HG02798 (cell line): ENCODE results near the gene ANKRD24.
"Not testable (repeated sequence)": the region's sequence is repeated elsewhere in the genome, so short reads cannot be mapped to it uniquely, and the experiment has no call there.

Source experiments
- ATAC-seq: cut with Tn5 transposase; IDR thresholded peaks from one replicate; pipeline ENCODE4 v1.9.1; 2021; ENCODE audit warnings: mild to moderate bottlenecking; ENCODE audit not compliant: unreplicated experiment, poor library complexity

The ANKRD24 gene

GRCh38 chr19:4227771-4228170 lies 45.3 kb downstream of the ANKRD24 start:
- ATAC-seq, result no peak

DNA sequence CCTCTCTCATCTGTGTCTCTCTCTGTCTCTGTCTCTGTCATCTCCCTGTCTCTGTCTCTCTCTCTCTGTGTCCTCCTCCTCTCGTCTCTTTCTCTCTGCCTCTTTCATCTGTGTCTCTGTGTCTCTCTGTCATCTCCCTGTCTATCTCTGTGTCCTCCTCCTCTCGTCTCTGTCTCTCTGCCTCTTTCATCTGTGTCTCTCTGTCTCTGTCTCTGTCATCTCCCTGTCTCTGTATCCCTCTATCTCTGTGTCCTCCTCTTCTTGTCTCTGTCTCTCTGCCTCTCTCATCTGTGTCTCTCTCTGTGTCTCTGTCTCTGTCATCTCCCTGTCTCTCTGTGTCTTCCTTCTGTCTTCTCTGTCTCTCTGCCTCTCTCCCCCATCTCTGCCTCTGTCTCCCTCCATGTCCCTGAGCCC lies 46.3 kb downstream of the ANKRD24 start:
- ATAC-seq, result no peak

DNA sequence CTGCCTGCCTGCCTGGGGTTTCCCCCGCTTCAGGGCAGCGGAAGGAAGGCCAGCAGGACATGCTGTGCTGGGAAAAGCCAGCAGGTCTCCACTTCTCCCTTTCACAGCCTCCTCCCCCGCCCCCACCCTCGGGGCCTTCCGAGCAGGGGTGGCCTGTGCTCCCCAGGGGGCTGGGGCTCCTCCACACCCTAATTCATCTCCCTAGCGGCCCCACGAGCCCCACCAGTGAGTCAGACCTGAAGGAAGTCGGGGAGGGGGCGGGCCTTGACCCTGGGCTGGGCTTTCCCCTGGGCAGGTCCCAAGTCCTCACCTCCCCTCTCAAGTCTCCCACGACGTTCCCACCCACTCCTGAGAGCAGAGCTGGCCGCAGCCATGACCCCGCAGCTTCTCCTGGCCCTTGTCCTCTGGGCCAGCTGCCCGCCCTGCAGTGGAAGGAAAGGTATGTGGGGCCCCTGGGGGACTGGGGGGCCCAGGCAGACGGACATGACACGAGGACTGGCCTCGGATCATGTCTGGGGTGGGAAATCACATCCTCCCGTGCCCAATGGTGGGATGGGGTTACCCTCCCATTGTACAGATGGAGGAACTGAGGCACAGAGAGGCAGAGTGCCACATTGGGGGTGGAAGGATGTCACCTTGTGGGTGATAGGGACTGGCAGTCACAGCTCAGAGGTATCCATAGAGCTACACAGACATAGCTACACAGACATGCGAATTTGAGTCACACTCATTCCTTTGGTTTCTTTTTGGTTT lies 46.9 kb downstream of the ANKRD24 start, which contains the start of gene EBI3:
Gene EBI3 (plus strand): TSS at position 345 of the 753 bp plus-strand sequence. CDS start 28 bp downstream, at position 373.
- ATAC-seq, result peak; percentile 67

DNA sequence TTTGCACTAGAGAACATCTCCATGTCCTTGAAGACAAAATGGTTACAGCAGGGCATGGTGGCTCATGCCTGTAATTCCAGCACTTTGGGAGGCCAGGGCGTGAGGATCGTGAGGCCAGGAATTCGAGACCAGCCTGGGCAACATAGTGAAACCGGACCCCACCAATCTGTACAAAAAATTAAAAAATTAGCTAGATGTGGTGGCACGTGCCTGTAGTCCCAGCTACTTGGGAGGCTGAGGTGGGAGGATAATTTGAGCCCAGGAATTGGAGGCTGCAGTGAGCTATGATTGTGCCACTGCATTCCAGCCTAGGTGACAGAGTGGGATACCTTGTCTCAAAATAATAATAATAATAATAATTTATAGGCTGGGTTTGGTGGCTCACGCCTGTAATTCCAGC lies 47.7 kb downstream of the ANKRD24 start:
- not testable (repeated sequence) for ATAC-seq

- ATAC-seq, result not testable (repeated sequence)
These were observed 49.0 kb downstream of the ANKRD24 start for GRCh38 chr19:4231521-4231920.

DNA sequence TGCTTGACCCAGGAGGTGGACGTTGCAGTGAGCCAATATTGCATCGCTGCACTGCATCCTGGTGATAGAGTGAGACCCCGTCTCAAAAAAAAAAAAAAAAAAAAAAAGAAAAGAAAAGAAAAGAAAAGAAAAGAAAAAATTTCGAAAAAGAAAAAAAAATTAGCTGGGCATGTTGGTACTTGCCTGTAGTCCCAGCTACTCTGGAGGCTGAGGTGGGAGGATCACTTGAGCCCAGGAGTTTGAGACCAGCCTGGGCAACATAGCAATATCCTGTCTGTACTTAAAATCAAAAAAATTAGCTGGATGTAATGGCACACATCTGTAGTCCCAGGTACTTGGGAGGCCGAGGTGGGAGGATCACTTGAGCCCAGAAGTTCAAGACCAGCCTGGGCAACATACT lies 49.6 kb downstream of the ANKRD24 start:
- not testable (repeated sequence) for ATAC-seq

DNA sequence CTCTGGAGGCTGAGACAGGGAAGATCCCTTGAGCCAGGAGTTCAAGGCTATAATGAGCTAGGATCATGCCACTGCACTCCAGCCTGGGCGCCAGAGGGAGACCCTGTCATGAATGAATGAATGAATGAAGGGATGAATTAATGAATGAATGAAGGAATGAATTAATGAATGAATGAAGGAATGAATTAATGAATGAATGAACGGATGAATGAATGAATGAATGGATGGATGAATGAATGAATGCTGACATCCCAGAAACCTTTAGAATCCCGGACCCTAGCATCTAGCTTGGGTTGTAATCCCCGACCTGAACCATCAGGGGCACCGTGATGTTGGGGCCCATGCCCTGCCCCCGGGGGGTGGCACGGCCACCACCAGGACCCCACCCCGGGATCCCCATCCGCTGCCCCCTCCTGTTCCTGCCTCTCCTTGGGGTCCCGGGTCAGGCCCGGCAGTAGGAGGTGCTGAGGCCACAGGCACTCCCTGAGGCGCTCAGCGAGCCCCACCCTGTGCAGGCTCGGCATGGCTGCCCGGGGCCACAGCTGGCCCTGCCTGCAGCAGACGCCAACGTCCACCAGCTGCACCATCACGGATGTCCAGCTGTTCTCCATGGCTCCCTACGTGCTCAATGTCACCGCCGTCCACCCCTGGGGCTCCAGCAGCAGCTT lies 50.3 kb downstream of the ANKRD24 start:
- ATAC-seq, result no peak

GRCh38 chr19:4233282-4233853 lies 50.9 kb downstream of the ANKRD24 start:
- ATAC-seq, result no peak

GRCh38 chr19:4234142-4234861 lies 51.8 kb downstream of the ANKRD24 start:
- no peak for ATAC-seq

- no peak for ATAC-seq
These were observed 52.3 kb downstream of the ANKRD24 start for GRCh38 chr19:4234862-4235201.

GRCh38 chr19:4237510-4237909 lies 55.0 kb downstream of the ANKRD24 start:
- ATAC-seq, result not testable (repeated sequence)

GRCh38 chr19:4238831-4239230 lies 56.3 kb downstream of the ANKRD24 start:
- no peak for ATAC-seq

- ATAC-seq, result no peak
These were observed 59.4 kb downstream of the ANKRD24 start for GRCh38 chr19:4241824-4242430.

- ATAC-seq, result not testable (repeated sequence)
These were observed 63.4 kb downstream of the ANKRD24 start for GRCh38 chr19:4245938-4246337.

DNA sequence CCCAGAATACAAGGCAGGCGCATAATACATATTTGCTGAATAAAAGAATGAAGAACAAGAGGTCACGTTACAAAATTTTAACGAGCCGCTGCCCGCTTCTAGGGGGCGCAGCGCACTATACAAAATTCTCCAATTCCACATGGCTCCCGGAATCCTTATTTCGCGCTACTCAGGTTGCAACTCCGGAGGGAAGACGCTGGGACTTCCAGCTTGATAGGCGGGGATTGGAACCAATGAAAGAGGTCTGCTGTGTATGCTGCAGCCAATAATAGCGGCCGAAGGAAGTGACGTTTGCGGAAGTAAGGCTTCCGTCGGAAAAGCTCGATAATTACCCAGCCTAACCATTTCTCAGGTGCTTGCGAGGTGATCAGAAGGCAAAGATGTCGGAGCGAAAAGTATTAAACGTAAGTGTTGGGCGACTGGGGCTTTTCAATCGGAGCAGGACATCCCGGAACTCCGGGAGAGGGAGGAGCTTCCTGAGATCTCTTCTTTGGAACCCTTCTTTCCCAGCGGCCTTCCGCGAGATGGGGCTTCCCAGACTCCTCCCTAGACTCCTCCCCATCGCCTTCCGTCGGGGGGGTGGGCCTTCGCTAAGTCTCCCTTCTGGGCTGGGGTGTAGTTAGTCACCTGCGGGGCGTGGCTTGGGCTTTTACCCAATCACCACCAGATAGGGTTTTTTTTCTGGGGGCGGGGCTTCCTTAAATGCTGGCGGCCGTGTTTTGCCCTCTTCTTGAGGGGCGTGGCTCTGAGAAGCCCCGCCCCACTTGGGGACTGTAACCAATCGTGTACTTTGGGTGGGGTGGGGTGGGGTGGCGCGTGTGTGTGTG lies 64.5 kb downstream of the ANKRD24 start, which contains the start of gene YJU2:
Gene YJU2 (plus strand): TSS at position 314 of the 827 bp plus-strand sequence. CDS start 67 bp downstream, at position 381.
- ATAC-seq, result peak; percentile 92

DNA sequence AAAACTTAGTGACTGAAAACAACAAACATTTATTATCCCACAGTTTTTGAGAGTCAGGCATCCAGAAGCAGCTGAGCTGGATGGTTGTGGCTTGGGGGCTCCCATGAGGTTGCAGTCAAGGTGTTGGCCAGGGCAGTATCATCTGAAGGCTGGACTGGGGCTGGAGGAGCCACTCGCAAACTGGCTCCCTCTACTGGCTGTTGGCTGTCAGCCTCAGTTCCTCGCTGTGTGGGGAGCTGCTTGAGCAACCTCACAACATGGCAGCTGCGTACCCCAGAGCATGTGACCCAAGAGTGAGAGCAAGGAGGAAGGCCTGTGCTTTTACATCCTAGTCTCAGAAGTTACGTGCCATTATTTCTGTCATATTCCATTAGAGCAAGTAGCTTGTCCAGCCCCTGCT lies 74.1 kb downstream of the ANKRD24 start:
- ATAC-seq, result no peak

- ATAC-seq, result no peak
These were observed 74.5 kb downstream of the ANKRD24 start for GRCh38 chr19:4257025-4257424.

GRCh38 chr19:4258181-4258580 lies 75.7 kb downstream of the ANKRD24 start:
- ATAC-seq, result no peak

- no peak for ATAC-seq
These were observed 78.2 kb downstream of the ANKRD24 start for GRCh38 chr19:4260613-4261191.
